Peyer's patch (tissue), 4 donors: ENCODE measurements around the gene EP400.

Experiments
- POLR2A ChIP-seq, 2 donors: fragments of 450-650 bp; IDR thresholded peaks; one replicate each; pipeline ENCODE4 v1.5.1; 2017; ENCODE audit warnings: antibody characterized with exemption in 2 of 2, mild to moderate bottlenecking in 2 of 2, moderate library complexity in 2 of 2
- TF ChIP-seq, protein P1 (sequence below), 6 experiments: fragments of 450-650 bp in 4 of 6; fragments of 200-600 bp in 2 of 6; sonication (generic) in 1 of 6; IDR thresholded peaks; one replicate each; pipeline ENCODE4 v1.5.1; 2017 to 2019; ENCODE audit warnings: antibody characterized with exemption in 6 of 6, mild to moderate bottlenecking in 3 of 6, moderate library complexity in 1 of 6

DNA sequence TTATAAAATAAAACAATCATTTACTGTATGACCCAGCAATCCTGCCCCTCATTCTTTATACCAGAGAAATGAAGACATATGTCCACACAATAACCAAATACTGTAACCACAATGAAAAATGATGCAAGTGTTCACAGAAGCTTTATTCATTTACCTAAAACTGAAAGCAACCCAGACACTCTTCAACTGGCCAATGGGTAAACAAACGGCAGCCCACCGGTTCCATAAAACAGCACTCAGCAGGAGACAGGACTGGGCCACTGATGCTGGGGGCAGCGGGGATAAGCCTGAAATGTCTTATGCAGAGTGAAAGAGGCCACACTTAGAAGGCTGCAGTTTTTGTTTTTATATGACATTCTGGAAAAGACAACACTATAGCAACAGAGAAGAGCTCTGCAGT is 179.3 kb downstream of the EP400 start:
- TF ChIP-seq, protein P1, sequence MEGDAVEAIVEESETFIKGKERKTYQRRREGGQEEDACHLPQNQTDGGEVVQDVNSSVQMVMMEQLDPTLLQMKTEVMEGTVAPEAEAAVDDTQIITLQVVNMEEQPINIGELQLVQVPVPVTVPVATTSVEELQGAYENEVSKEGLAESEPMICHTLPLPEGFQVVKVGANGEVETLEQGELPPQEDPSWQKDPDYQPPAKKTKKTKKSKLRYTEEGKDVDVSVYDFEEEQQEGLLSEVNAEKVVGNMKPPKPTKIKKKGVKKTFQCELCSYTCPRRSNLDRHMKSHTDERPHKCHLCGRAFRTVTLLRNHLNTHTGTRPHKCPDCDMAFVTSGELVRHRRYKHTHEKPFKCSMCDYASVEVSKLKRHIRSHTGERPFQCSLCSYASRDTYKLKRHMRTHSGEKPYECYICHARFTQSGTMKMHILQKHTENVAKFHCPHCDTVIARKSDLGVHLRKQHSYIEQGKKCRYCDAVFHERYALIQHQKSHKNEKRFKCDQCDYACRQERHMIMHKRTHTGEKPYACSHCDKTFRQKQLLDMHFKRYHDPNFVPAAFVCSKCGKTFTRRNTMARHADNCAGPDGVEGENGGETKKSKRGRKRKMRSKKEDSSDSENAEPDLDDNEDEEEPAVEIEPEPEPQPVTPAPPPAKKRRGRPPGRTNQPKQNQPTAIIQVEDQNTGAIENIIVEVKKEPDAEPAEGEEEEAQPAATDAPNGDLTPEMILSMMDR (IDR thresholded peaks at IDR 0.05) = no peak
- no peak for TF ChIP-seq POLR2A (IDR thresholded peaks at IDR 0.05)
